ENCODE results near the gene DEFB132.

DNA sequence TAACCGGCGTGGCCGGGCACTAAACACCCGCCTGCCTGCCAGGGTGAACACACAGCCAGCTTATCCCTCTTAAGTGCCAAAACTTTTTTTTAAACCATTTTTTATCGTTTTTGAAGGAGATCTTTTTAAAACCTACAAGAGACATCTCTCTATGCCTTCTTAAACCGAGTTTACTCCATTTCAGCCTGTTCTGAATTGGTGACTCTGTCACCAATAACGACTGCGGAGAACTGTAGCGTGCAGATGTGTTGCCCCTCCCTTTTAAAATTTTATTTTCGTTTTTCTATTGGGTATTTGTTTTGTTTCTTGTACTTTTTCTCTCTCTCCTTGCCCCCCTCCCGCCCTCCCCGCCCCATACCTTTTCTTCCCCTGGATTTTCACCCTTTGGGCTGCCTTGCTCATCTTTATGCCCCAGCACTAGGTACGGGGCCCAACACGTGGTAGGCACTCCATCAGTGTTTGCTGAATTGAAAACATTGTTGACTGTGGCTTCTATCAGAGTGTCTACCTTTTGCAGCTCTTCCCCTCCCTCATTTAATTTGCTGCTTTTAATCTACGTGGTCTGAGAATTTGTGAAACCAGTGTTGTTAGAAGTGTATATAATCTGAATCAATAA, 41.4 kb downstream of the DEFB132 start:
- TF ChIP-seq RCOR1 (IDR thresholded peaks at IDR 0.05; ENCODE audit: insufficient replicate concordance, low read length) (no peak), CEBPB (IDR thresholded peaks at IDR 0.05; ENCODE audit: low read depth, low read length) (no peak), POLR2A (IDR thresholded peaks at IDR 0.05; ENCODE audit: low read depth, low read length) (no peak), MXI1 (IDR thresholded peaks at IDR 0.05; ENCODE audit: borderline replicate concordance, low read depth, low read length) (peak; percentile 59; the same call in 1 of the 2 replicates), FOS (IDR thresholded peaks at IDR 0.05; ENCODE audit: low read depth, low read length) (no peak), RAD21 (IDR thresholded peaks at IDR 0.05; ENCODE audit: low read length) (no peak), MAFK (IDR thresholded peaks at IDR 0.05; ENCODE audit: low read depth, low read length) (no peak), RFX5 (IDR thresholded peaks at IDR 0.05; ENCODE audit: low read depth, low read length) (no peak), MAZ (IDR thresholded peaks at IDR 0.05; ENCODE audit: borderline replicate concordance, low read depth, low read length) (no peak), SMC3 (IDR thresholded peaks at IDR 0.05; ENCODE audit: low read depth, low read length) (no peak), CHD1 (IDR thresholded peaks at IDR 0.05; ENCODE audit: low read depth, low read length) (no peak)
- TF ChIP-seq, protein P1, sequence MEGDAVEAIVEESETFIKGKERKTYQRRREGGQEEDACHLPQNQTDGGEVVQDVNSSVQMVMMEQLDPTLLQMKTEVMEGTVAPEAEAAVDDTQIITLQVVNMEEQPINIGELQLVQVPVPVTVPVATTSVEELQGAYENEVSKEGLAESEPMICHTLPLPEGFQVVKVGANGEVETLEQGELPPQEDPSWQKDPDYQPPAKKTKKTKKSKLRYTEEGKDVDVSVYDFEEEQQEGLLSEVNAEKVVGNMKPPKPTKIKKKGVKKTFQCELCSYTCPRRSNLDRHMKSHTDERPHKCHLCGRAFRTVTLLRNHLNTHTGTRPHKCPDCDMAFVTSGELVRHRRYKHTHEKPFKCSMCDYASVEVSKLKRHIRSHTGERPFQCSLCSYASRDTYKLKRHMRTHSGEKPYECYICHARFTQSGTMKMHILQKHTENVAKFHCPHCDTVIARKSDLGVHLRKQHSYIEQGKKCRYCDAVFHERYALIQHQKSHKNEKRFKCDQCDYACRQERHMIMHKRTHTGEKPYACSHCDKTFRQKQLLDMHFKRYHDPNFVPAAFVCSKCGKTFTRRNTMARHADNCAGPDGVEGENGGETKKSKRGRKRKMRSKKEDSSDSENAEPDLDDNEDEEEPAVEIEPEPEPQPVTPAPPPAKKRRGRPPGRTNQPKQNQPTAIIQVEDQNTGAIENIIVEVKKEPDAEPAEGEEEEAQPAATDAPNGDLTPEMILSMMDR (conservative IDR thresholded peaks at IDR 0.05; ENCODE audit: low read depth, low read length): no peak
- TF ChIP-seq, protein P2, sequence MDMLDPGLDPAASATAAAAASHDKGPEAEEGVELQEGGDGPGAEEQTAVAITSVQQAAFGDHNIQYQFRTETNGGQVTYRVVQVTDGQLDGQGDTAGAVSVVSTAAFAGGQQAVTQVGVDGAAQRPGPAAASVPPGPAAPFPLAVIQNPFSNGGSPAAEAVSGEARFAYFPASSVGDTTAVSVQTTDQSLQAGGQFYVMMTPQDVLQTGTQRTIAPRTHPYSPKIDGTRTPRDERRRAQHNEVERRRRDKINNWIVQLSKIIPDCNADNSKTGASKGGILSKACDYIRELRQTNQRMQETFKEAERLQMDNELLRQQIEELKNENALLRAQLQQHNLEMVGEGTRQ (IDR thresholded peaks at IDR 0.05; ENCODE audit: low read depth, low read length): no peak
- TF ChIP-seq, protein P3, sequence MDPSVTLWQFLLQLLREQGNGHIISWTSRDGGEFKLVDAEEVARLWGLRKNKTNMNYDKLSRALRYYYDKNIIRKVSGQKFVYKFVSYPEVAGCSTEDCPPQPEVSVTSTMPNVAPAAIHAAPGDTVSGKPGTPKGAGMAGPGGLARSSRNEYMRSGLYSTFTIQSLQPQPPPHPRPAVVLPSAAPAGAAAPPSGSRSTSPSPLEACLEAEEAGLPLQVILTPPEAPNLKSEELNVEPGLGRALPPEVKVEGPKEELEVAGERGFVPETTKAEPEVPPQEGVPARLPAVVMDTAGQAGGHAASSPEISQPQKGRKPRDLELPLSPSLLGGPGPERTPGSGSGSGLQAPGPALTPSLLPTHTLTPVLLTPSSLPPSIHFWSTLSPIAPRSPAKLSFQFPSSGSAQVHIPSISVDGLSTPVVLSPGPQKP (IDR thresholded peaks at IDR 0.05; ENCODE audit: borderline replicate concordance, low read depth, low read length): no peak
